Natural killer cell (primary cell): ENCODE measurements around the gene TGFBR3. TPM values are rescaled to one million over a fixed set of nuclear protein-coding genes. Genes with fewer than 3 reads are reported as not detected.

ENCODE experiments used
- ATAC-seq, 3 donors: fragments of 150-1000 bp in 2 of 3; fragments of 200-7000 bp in 1 of 3; cut with Tn5 transposase; 1 replicate in 1 of 3; 2 replicates in 2 of 3; pipeline ENCODE4 v1.10.0; 2021; ENCODE audit warnings: mild to moderate bottlenecking in 2 of 3, moderate library complexity in 2 of 3
- DNase-seq, 2 donors: peaks; one replicate each; pipeline versions ENCODE4 v3.0.0 to v3.0.0-alpha.2; 2013 to 2021; ENCODE audit warnings: mixed read lengths in 1 of 2
- H3K27ac ChIP-seq: one replicate; pipeline ENCODE4 v1.5.1; 2013; ENCODE audit warnings: mild to moderate bottlenecking, low read length
- H3K27me3 ChIP-seq: one replicate; pipeline ENCODE4 v1.6.1; 2013; ENCODE audit warnings: low read length; ENCODE audit not compliant: control insufficient read depth, insufficient read depth
- H3K36me3 ChIP-seq: one replicate; pipeline ENCODE4 v1.6.1; 2013; ENCODE audit warnings: low read length; ENCODE audit not compliant: control insufficient read depth, insufficient read depth
- H3K4me1 ChIP-seq: one replicate; pipeline ENCODE4 v1.6.1; 2013; ENCODE audit warnings: low read length; ENCODE audit not compliant: control insufficient read depth, insufficient read depth
- H3K4me3 ChIP-seq: one replicate; pipeline ENCODE4 v1.5.1; 2013; ENCODE audit warnings: low read length
- H3K9me3 ChIP-seq: one replicate; pipeline ENCODE4 v1.6.1; 2013; ENCODE audit warnings: low read length; ENCODE audit not compliant: control insufficient read depth, insufficient read depth
- H3K27ac Mint-ChIP-seq, 2 donors: one replicate each; pipeline ENCODE4 v1.8.0; 2022; ENCODE audit warnings: mild to moderate bottlenecking in 2 of 2, mixed read lengths in 2 of 2, moderate library complexity in 1 of 2
- H3K27me3 Mint-ChIP-seq, 2 donors: one replicate each; pipeline ENCODE4 v1.8.0; 2022; ENCODE audit warnings: low read depth in 2 of 2, mixed read lengths in 2 of 2
- H3K36me3 Mint-ChIP-seq: one replicate; pipeline ENCODE4 v1.8.0; 2022; ENCODE audit warnings: mixed read lengths
- H3K4me1 Mint-ChIP-seq, 2 donors: one replicate each; pipeline ENCODE4 v1.8.0; 2022; ENCODE audit warnings: mixed read lengths in 2 of 2
- H3K4me3 Mint-ChIP-seq: one replicate; pipeline ENCODE4 v1.8.0; 2022; ENCODE audit warnings: mild to moderate bottlenecking, moderate library complexity, mixed read lengths
- H3K9me3 Mint-ChIP-seq, 2 donors: one replicate each; pipeline ENCODE4 v1.8.0; 2022; ENCODE audit warnings: mixed read lengths in 2 of 2
- CTCF ChIP-seq: fragments of 200-600 bp; IDR thresholded peaks from one replicate; pipeline ENCODE4 v1.8.0; 2022; ENCODE audit warnings: antibody characterized with exemption
- WGBS: methylation state at CpG from one replicate; pipeline ENCODE4 v1.1.7; 2013; ENCODE audit warnings: missing lambda C conversion rate; ENCODE audit not compliant: insufficient coverage; 5-methylcytosine and 5-hydroxymethylcytosine counted together
- intact Hi-C: fragments of 100-400 bp; cut with micrococcal nuclease; formaldehyde crosslinking; loops from one replicate; pipeline ENCODE4 v1.14.2; 2022
- total RNA-seq, 4 donors: library from RNA; stranded (reverse); fragments of 120-200 nt in 1 of 4; gene quantifications; one replicate each; pipeline versions ENCODE4 v1.2.3 to v1.2.4, GENCODE V29; 2013 to 2022

TGFBR3 gene
- total RNA-seq, 3 donors from 2014 or later (not counting 1 experiment from before 2014, with no cell fraction given): 225 to 274 (median 243) TPM

GRCh38 chr1:91631718-91632330, 254.1 kb downstream of the TGFBR3 start:
- no peak overlapping the region for H3K27ac ChIP-seq
- no peak for TF ChIP-seq CTCF
- ATAC-seq: no peak
- H3K4me1 ChIP-seq: no peaks in the 10 kb centered on the region
- H3K4me3 Mint-ChIP-seq: no peak overlapping the region
- H3K4me1 Mint-ChIP-seq: peaks cover 7 to 33% of the 10 kb centered on the region in 2 donors
- no peaks in the 10 kb centered on the region for H3K9me3 Mint-ChIP-seq
- intact Hi-C loops: no loop called here
- no peaks in the 10 kb centered on the region for H3K9me3 ChIP-seq
- H3K27ac Mint-ChIP-seq: no peak overlapping the region
- DNase-seq: no peak
- H3K36me3 Mint-ChIP-seq: no peaks in the 10 kb centered on the region
- no peak overlapping the region for H3K4me3 ChIP-seq
- H3K27me3 Mint-ChIP-seq: no peaks in the 10 kb centered on the region
- WGBS: 92% methylated on average over 4 of the region's 4 CpGs
- H3K27me3 ChIP-seq: no peaks in the 10 kb centered on the region
- H3K36me3 ChIP-seq: no peaks in the 10 kb centered on the region

- no peaks in the 10 kb centered on the region for H3K27me3 ChIP-seq
- H3K27ac ChIP-seq: no peak overlapping the region
- no peak for DNase-seq
- TF ChIP-seq CTCF: no peak
- H3K9me3 Mint-ChIP-seq: no peaks in the 10 kb centered on the region
- no peaks in the 10 kb centered on the region for H3K4me1 ChIP-seq
- H3K4me3 ChIP-seq: no peak overlapping the region
- no peak overlapping the region for H3K4me3 Mint-ChIP-seq
- no peak overlapping the region for H3K27ac Mint-ChIP-seq
- intact Hi-C loops: no loop called here
- H3K9me3 ChIP-seq: no peaks in the 10 kb centered on the region
- H3K27me3 Mint-ChIP-seq: no peaks in the 10 kb centered on the region
- peaks cover 0 to 25% of the 10 kb centered on the region in 2 donors for H3K4me1 Mint-ChIP-seq
- no peak for ATAC-seq
- no peaks in the 10 kb centered on the region for H3K36me3 ChIP-seq
- H3K36me3 Mint-ChIP-seq: no peaks in the 10 kb centered on the region
Measured at GRCh38 chr1:91630803-91631202, 255.1 kb downstream of the TGFBR3 start.

Other genes starting within 250 kb of the TGFBR3 start
- not detected for gene BRDT, start 63.2 kb upstream of the TGFBR3 start, total RNA-seq
- 1 to 10 TPM; 2.3 to 3.8 (median 2.7) TPM for gene EPHX4, start 143.8 kb upstream of the TGFBR3 start, total RNA-seq
- not detected for gene SETSIP, start 189.3 kb upstream of the TGFBR3 start, total RNA-seq
- gene BTBD8, start 194.2 kb upstream of the TGFBR3 start, total RNA-seq: 1 to 10 TPM; 3.7 to 5.7 (median 4.0) TPM